ENCODE results near the gene NUPR2.
A peak's percentile ranks its signal among the peaks of the same experiment; 100 is the strongest.
"Not testable (repeated sequence)": the region's sequence is repeated elsewhere in the genome, so short reads cannot be mapped to it uniquely, and the experiment has no call there.

NUPR2 gene, protein sequence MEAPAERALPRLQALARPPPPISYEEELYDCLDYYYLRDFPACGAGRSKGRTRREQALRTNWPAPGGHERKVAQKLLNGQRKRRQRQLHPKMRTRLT

DNA sequence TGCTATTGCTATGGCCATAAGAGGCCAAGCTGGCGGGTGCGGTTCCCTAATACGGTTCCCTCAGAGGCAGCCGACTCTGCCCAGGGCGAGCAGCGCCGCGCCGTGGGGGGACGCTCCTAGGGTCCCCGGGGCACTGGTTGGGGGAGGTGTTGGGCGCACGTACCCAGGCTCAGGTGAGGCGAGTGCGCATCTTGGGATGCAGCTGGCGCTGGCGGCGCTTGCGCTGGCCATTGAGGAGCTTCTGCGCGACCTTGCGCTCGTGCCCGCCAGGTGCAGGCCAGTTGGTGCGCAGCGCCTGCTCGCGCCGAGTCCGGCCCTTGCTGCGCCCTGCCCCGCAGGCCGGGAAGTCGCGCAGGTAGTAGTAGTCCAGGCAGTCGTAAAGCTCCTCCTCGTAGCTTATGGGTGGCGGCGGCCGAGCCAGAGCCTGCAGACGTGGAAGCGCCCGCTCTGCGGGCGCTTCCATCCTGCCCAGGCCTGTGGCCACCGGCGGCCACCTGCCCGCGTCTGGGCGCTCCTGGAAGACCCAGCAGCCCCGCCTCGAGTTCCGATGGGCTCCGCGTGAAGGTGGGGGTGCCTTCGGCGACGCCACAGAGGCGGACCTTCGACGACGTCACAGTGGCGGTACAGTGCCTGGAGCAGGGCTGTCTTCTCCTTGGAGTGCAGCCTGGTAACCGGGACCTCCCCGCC lies at the start of gene NUPR2:
Gene NUPR2, minus strand, starts transcription at position 566 of the 687 bp plus-strand sequence. Its CDS starts 103 bp downstream, at position 463.
- no peak for DNase-seq

DNA sequence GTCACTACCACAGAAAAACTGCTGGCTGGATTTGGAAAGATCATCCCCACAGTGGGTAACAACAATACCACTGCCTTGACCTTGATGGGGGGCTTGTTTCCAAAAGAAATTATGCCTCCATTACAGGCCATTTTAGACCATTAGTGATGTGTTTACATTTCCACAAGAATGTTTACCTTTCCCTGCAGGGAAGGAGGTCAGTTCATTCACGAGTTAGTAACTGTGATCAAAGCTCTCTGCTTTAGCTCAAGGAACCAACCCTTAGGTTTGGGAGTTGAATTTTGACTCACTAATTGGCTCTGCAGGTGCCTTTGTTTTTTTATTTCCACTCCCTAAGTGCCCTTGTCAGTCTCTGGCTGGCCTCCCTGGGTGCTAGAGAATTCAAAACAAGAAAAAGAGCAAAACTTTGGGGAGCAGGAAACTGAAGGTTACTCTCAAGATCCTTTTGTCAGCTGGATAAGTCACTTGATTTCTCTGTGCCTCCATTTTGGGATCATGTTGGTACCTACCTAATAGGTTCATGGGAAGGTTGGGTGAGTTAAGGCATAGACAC lies 41.1 kb upstream of the NUPR2 start:
- peak; percentile 14 to 56 for DNase-seq

DNA sequence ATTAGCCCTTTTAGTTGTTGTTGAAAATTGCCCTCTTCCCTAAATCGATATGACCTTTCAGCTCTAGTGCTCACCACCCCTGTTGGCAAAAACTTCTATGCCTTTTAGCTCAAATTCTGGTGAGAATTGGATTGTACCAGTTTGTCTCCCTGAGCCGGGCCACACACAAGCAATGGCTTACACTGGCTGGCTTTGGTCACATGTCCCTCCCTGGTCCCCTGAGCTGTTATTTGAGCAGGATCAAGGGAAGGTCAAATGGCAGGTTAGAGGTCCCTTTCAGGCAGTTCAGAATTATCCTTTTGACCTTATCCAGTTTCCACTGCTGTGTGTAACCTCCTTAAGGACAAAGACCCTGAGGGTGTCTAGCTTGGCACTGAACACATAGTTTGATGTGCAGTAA lies 14.8 kb upstream of the NUPR2 start:
- DNase-seq, result not testable (repeated sequence)

DNA sequence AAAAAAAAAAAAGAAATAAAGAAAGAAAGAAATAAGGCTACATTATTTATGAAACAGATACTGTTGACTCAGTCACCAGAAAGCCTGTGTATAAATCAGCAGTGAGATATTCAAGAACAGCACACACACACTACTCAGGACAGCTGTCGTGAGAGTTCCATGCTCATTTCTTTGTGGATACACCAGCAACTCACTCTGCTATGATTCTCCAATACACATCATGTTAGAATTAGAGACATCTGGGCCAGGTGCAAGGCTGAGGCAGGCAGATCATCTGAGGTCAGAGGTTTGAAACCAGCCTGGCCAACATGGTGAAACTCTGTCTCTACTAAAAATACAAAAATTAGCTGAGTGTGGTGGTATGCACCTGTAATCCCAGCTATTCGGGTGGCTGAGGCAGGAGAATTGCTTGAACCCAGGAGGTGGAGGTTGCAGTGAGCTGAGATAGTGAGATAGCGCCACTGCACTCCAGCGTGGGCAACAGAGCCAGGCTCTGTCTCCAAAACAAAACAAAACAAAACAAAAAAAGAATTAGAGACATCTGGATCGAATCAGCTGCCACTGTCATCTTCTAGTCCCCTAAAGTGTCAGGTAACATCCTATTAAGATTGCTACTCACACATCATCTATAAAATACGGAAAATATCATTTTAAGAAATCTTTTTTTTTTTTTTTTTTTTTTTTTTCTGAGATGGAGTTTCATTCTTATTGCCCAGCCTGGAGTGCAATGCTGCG lies 11.2 kb upstream of the NUPR2 start:
- no peak for DNase-seq

DNA sequence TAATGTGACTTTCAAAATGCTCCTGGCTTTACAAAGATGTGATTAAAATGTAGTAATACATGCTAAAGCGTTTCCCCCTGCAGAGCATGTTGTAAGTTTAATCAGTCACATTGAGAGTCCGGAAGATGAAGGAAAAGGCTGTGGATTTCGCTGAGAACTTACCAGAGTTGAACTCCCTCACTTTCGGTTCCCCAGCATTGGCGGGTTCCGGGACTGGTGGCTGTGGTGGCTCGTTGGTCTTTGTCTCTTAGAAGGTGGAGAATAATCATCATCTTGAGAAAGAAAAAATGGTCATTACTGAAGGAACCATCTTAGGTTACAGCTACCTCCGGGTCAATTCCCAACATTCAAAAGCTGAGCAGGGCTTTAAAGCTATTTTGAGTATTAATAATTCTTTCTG lies 9.6 kb upstream of the NUPR2 start:
- DNase-seq, result no peak

DNA sequence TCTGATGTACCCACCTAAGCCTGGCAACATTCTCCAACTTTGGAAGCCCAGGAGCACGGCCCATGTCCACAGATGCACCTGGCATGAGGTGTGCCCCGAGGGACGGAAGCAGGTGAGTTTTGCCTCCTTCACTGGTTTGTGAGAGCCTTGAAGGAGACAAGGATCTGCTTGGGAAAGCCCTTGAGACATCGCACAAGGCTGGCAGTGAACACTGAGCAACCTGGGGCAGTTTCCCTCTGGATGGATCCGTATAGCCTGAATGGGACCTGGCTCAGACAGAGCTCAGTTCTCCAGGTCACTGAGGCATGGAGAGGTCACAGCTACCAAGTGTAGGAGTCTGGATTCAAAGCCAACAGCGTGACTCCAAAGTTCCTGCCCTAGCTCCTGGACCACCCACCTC lies 8.8 kb upstream of the NUPR2 start:
- no peak for DNase-seq

DNA sequence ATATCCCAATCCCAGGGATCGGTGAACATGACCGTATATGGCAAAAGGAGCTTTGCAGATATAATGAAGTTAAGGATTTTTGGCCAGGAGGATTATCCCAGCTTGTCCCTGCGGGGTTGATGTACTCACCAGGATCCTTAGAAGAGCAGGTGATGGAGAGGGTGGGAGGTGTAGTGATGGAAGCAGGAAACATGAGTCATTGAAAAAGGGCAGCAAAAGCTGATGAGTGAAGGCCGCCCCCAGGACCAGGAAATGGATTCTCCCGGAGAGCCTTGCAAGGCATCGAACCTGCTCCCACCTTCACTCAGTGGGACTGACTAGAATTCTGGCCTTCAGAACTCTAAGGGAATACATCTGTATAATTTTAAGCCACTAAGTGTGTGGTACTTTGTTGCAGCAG lies 5.2 kb upstream of the NUPR2 start:
- no peak for DNase-seq

DNA sequence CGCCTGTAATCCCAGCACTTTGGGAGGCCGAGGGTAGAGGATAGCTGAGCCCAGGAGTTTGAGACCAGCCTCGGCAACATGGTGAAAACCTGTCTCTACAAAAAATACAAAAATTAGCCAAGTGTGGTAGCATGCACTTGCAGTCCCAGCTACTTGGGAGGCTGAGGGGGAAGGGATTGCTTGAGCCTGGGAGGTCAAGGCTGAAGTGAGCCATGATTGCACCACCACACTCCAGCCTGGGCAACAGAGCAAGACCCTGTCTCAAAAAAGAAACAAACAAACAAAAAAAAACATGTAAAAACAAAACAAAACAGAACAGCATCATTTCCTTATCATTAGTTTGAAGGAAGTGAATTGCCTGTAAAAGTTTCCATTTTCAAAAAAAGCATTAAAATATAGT lies 4.0 kb downstream of the NUPR2 start:
- DNase-seq, result not testable (repeated sequence)

DNA sequence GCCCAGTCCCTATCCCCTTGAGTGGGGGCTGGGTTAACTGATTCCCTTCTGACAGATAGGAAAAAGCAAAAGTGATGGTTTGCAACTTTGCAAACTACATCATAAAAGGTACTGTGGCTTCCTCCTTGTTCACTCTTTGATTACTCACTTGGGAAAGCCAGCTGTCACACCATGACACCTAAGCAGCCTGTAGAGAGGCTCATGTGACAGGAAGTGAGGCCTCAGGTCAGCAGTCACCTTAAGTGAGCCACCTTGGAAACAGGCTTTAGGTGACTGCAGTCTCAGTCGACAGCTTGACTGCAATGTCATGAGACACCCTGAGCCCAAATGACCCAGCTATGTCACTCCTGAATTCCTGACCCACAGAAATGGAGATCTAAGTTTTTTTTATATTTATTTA lies 5.6 kb downstream of the NUPR2 start:
- no peak for DNase-seq

DNA sequence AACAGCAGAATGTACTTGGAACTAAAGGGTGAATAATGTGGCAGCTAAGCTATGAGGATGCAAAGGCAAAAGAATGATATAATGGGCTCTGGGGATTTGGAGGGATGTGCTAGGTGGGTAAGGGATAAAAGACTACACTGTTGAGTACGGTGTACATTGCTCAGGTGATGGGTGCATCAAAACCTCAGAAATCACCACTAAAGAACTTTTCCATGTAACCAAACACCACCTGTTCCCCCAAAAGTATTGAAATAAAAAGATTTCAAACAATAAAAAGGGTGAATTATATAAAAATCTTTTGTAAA lies 8.3 kb downstream of the NUPR2 start:
- DNase-seq, result no peak

DNA sequence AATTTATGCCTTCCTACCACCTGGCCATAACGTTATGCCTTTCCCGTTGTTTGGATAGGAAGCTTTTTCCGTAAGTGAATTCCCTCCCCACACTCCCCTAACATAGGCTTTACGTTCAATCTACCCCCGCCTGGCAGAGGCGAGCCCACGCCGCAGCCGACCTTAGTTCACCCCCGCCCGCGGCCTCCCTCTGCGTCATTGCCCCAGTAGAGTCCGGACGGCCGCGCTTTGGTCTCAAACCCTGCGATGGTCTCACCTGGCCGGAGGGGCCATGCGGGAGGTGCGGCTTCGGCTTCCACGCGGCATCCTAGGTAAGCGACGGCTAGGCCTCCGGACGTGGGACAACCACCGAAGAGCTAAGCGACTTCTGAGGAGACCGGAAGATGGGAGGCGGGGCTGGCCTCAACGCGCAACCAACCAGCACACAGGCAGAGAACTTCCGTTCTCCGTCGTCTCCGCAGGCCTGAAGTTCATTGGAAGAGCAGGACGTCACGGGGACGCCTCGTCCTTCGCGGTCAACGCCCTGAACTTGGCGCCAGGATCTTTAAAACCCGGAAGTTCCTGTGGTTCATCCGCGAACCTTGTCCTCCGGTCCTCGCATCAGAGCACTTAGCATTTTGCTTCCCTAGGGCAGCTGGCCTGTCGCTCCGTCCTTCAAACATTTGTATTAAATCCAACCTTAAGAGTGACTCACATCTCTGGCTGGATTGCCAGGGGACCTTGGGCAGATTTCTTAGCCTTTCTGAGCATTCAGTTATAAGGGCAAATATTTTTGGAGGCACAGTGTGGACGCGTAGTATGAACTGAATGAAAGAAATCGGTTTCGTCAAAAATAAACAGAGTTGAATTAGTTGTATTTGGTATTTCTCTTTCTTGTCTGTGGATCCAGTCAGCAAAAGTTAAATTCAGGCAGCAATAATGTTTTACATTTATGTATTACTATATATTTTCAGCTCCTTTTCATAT lies 9.8 kb downstream of the NUPR2 start, which contains the start of gene CHCHD2:
Gene CHCHD2, minus strand, starts transcription at position 369 of the 966 bp plus-strand sequence. Its CDS starts 63 bp downstream, at position 306.
- peak; percentile 99 to 100 for DNase-seq

DNA sequence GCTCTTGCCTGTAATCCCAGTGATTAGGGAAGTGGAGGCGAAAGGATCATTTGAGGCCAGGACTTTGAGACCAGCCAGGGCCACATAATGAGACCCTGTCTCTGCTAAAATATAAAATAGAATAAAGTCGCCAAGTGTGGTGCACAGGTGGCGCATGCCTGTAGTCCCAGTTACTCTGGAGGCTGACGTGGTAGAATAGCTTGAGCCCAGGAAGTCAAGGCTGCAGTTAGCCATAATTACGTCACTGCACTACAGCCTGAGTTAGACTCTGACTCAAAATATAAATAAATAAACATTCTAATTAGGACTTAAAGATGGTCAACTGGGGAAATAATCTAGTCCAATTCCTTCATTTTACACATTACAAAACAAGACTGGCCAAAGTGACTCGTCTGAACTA lies 10.7 kb downstream of the NUPR2 start:
- peak; percentile 1 to 50 for DNase-seq

DNA sequence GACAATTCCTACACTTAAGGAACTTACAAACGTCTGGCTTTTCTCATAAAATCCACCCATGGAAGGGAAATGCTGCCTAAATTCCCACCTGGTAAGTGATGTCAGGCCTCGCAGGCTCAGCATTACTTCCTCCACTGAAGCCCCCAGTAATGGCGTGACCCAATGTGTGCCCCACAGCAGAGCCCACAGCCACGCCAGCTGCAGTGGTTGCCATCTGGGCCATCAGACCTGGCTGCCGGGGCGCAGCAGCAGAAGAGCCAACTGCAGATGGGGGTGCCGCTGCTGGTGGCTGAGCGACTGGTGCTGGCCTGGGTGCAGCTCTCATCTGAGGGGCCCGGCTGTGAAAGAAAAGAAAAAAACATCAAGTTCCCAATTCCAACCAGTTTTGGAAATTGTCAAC lies 12.1 kb downstream of the NUPR2 start:
- not testable (repeated sequence) for DNase-seq

DNA sequence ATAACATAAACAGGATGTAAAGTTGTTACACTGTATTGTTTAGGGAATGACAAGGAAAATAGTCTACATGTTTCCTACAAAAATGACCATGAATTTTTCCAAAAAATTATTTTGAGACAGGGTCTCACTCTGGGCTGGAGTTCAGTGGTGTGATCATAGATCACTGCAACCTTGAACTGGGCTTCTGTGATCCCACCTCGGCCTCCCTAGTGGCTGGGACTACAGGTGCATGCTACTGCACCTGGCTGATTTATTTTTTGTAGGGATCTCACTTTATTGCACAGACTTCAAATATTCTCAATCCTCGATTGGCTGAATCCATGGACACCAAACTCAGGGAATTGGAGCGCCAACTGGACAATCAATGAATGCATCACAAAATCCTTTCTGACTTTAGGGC lies 16.6 kb downstream of the NUPR2 start:
- no peak for DNase-seq

DNA sequence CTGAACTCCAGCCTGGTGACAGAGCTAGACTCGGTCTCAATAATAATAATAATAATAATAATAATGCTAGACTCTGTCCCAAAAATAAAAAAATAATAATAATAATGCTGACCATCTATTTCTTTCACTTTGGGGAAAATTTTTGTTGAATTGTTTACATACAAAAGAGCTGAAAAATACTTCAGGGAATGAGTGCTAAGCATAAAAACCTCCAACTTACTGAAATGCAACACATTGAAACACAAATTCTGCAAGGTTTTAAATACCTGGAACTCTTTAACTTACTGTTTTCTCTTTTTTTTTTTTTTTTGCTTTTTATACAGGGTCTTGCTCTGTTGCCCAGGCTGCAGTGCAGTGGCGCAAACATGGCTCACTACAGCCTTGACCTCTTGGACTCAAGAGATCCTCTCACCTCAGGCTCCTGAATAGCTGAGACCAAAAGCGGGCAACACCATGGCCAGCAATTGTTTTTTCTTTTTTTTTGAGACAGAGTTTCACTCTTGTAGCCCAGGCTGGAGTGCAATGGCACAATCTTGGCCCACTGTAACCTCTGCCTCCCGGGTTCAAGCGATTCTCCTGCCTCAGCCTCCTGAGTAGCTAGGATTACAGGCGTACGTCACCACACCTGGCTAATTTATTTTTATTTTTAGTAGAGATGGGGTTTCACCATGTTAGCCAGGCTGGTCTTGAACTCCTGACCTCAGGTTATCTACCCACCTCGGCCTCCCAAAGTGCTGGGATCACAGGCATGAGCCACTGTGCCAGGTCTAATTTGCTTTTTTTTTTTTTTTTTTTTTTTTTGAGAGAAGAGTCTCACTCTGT lies 17.8 kb downstream of the NUPR2 start:
- DNase-seq, result not testable (repeated sequence)

DNA sequence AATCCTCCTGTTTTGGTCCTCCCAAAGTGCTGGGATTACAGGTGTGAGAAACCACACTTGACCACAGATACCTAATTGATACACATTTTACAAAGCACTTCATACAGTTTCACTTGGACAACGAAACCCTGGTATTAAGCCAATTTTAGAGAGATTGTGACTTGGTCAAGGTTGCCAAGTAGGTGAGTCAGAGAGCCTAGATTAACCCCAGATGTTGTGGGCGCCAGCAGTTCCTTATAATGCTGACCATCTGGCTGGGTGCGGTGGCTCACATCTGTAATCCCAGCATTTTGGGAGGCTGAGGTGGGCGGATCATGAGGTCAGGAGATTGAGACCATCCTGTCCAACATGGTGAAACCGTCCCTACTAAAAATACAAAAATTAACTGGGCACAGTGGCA lies 18.5 kb downstream of the NUPR2 start:
- DNase-seq, result no peak

DNA sequence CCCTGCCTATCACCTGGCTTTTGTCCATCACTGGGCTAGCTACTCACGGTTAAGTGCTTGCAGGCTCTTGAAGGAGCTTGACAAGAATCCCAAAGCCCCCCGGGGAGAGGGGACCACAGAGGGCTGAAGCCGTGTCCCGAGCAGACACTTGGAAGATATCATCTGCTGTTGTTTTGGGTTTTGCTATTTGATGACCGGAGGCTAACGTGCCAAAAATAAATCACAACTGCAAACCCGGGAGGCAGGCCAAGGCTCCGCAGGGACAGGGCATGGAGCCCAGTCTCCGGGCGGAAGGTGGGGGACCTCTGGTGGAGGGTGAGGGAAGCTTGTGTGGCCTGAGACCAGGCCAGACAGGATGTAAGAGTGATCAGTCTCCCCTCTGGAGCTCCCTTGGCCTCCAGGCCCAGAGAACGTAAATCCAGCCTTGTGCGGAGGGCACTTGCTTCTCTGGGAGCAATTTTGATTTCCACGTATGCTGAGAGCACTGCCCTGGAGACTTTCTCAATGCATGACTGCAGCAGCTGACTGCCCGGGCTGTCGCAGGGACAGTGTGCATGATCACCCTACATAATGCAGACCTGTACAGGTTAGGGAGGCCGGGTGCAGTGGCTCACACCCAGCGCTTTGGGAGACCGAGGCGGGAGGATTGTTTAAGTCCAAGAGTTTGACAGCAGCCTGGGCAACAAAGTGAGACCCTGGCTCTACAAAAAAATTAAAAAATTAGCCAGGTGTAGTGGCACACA lies 23.3 kb downstream of the NUPR2 start, which contains the start of gene PHKG1:
Gene PHKG1, minus strand, starts transcription at position 164 of the 743 bp plus-strand sequence. CDS start 4,011 bp downstream, outside the sequence.
- DNase-seq, result peak; percentile 80 to 83

DNA sequence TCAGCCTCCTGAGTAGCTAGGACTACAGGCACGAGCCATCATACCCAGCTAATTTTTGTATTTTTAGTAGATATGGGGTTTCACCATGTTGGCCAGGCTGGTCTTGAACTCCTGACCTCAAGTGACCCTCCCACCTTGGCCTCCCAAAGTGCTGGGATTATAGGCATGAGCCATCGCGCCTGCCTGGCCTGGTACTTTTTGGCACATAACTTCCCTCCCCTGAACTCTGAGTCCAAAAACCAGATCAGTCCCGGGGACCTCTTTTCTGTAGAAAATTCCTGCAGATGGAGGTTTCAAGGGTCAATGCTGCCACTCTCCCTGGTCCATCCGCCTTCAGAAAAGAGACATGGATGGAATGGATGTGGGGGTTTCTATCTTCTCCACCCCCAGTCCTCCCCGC lies 23.8 kb downstream of the NUPR2 start:
- DNase-seq, result not testable (repeated sequence)

DNA sequence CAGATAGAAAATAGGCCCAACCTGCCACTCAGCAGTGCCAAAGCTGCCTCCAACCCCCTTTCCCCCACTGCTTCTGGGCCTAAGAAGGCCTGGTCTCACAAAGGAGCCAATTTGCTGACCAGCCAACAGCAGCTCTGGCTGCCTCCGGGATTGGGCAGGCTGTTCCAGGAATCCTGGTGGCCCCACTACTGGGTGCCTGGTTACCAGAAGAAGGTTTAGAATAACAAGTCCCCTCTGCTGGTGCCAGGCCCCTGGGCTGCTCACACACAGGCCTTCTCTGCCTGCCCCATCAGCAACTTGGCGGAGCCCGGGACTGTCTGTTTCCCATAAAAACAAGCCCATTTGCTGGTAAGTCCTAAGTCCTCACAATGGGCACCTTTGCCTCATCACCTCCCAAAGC lies 24.6 kb downstream of the NUPR2 start:
- DNase-seq, result no peak

DNA sequence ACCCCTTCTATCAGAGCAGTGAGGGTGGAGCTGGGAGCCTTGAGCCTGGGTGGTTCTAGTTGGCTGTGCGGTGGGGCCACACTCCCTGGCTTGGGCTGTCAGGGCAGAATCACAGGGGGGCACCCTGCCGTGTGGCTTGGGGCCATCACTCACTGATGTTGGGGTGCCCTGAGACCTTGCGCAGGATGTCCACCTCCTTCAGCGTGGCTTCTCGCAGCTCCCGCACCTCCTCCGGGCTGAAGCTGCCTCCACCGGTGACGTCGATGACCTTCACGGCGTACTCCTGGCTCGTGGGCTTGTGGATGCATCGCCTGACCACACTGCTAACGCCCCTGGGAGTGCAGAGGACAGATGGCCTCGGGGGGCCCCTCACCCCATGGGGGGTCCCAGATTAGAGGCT lies 28.8 kb downstream of the NUPR2 start:
- no peak for DNase-seq

DNA sequence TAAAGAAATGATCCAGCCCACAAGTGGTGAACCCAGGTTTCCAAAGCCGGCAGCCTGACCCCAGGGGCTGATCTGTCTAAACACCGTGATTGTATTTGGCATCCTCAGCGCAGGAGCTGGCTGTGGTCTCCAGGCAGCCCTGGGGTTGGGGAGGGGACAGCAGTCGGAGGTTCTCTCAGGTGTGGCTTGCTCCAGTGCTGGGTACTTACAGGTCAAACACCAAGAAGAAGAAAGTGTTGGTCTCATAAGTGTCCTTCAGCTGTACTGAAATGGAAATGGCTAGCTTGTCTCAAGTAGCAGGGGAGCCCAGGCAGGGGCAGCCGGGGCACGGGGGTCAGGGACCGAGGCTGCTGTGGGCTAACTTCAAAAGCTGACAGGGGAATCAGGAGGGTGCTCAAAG lies 29.5 kb downstream of the NUPR2 start:
- DNase-seq, result no peak
